ENCODE measurements around the gene TOX2.

GRCh38 chr20:44069203-44070011 is 154.8 kb downstream of the TOX2 start:
- no peak for TF ChIP-seq CTCF (IDR thresholded peaks at IDR 0.05; ENCODE audit: insufficient read depth, low read depth, low read length)
- no peak for TF ChIP-seq EZH2 (IDR thresholded peaks at IDR 0.05; ENCODE audit: insufficient read depth, low read length)
